ENCODE measurements around the gene APOBEC2. TPM values are rescaled to one million over a fixed set of nuclear protein-coding genes. Genes with fewer than 3 reads are reported as not detected.

Gene APOBEC2
- total and polyA plus RNA-seq, 2 donors (not counting 1 experiment from before 2014, with no cell fraction given): not detected

DNA sequence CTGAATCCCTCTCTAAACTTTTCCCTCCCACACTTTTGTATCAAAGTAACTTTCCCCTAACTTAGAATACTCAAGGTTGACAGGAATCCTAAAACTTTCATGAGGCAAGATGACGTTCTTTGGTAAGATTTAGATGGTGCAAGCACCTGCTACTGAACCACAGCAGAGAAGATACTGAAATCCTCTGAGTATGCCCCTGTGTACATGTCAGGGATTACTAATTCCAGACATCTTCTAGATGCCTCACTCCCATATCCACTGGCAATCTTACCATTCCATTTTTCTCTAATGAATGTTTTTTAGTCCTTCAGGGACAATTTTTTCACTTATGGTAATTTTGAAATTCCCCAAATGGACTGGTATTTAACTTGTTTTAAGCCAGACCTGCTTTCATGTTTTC lies 9.1 kb downstream of the APOBEC2 start:
- 100% methylated on average over 1 of the region's 1 CpG for WGBS (ENCODE audit: insufficient coverage)
- peaks cover 11% of the 10 kb centered on the region for H3K79me2 ChIP-seq (ENCODE audit: control insufficient read depth, insufficient read depth, low read length)
- ATAC-seq (ENCODE audit: low read depth): no peak
- intact Hi-C loops (cut with micrococcal nuclease): no loop called here
- no peak for DNase-seq
- no peak overlapping the region for H3K4me2 ChIP-seq (replicated peaks; ENCODE audit: low read depth, low read length, poor library complexity, severe bottlenecking)
- Mint-ChIP-seq H3K4me3 (no peak overlapping the region), H3K9me3 (ENCODE audit: insufficient read depth) (no peaks in the 10 kb centered on the region), H3K27ac (no peak overlapping the region), H3K4me1 (peaks cover 5% of the 10 kb centered on the region), H3K27me3 (no peaks in the 10 kb centered on the region)
- H3K9ac ChIP-seq (ENCODE audit: low read length): no peak overlapping the region
- H3K9me3 ChIP-seq (ENCODE audit: control extremely low read depth in 1 of 3, control insufficient read depth in 2 of 3, insufficient read depth in 1 of 3, low read length in 2 of 3): no peaks in the 10 kb centered on the region
- TF ChIP-seq EZH2 (IDR thresholded peaks at IDR 0.05; ENCODE audit: borderline replicate concordance, insufficient read depth, low read depth, low read length, poor library complexity, severe bottlenecking): no peak
- TF ChIP-seq, protein P1, sequence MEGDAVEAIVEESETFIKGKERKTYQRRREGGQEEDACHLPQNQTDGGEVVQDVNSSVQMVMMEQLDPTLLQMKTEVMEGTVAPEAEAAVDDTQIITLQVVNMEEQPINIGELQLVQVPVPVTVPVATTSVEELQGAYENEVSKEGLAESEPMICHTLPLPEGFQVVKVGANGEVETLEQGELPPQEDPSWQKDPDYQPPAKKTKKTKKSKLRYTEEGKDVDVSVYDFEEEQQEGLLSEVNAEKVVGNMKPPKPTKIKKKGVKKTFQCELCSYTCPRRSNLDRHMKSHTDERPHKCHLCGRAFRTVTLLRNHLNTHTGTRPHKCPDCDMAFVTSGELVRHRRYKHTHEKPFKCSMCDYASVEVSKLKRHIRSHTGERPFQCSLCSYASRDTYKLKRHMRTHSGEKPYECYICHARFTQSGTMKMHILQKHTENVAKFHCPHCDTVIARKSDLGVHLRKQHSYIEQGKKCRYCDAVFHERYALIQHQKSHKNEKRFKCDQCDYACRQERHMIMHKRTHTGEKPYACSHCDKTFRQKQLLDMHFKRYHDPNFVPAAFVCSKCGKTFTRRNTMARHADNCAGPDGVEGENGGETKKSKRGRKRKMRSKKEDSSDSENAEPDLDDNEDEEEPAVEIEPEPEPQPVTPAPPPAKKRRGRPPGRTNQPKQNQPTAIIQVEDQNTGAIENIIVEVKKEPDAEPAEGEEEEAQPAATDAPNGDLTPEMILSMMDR (IDR thresholded peaks at IDR 0.05): no peak
- ChIA-PET POLR2A (no interaction called here), CTCF (no interaction called here)
- H2AFZ ChIP-seq (ENCODE audit: insufficient read depth, low read depth, low read length, poor library complexity, severe bottlenecking): no peak overlapping the region
- no peaks in the 10 kb centered on the region for H3K4me1 ChIP-seq (ENCODE audit: control insufficient read depth in 2 of 2, insufficient read depth in 2 of 2, low read length in 2 of 2)
- H3K4me3 ChIP-seq (ENCODE audit: control extremely low read depth in 1 of 5, extremely low read depth in 1 of 5, insufficient read depth in 1 of 5, low read depth in 2 of 5, low read length in 4 of 5): no peak overlapping the region
- no peak overlapping the region for H3K27ac ChIP-seq (ENCODE audit: low read length in 2 of 2)
- H4K20me1 ChIP-seq (ENCODE audit: control insufficient read depth, insufficient read depth, low read length, poor library complexity, severe bottlenecking): no peaks in the 10 kb centered on the region
- peaks cover 12 to 58% of the 10 kb centered on the region in 2 experiments for H3K36me3 ChIP-seq (replicated peaks in 1 of 2; ENCODE audit: control extremely low read depth in 1 of 2, control insufficient read depth in 1 of 2, extremely low read depth in 1 of 2, insufficient read depth in 2 of 2, low read length in 1 of 2)
- no peaks in the 10 kb centered on the region for H3K27me3 ChIP-seq (replicated peaks in 1 of 4; ENCODE audit: control extremely low read depth in 1 of 4, control insufficient read depth in 3 of 4, insufficient read depth in 4 of 4, low read length in 3 of 4)

DNA sequence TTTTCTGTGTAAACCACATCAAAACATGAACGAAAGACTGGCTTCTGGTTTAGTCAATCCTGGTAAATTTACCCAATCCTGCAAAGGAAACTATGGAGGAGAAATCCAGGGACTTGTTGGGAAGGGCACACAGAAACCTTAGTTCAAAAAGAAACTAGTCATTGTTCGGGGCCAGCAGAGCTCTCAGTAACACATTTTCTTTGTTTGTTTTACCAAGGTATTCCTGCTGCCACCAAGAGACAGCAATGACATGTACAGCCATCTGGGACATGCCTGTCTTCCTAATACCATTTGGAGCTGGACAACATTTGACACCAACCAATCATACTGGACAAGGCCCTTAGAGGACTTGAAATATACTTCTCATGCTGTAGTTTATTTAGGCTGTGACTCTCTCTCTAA lies 10.9 kb downstream of the APOBEC2 start:
- H3K9me3 Mint-ChIP-seq (ENCODE audit: insufficient read depth): no peaks in the 10 kb centered on the region
- Histone ChIP-seq H3K9ac (ENCODE audit: low read length) (no peak overlapping the region), H4K20me1 (ENCODE audit: control insufficient read depth, insufficient read depth, low read length, poor library complexity, severe bottlenecking) (no peaks in the 10 kb centered on the region), H3K79me2 (ENCODE audit: control insufficient read depth, insufficient read depth, low read length) (peaks cover 11% of the 10 kb centered on the region), H3K4me2 (replicated peaks; ENCODE audit: low read depth, low read length, poor library complexity, severe bottlenecking) (no peak overlapping the region), H3K27me3 (replicated peaks in 1 of 4; ENCODE audit: control extremely low read depth in 1 of 4, control insufficient read depth in 3 of 4, insufficient read depth in 4 of 4, low read length in 3 of 4) (no peaks in the 10 kb centered on the region), H3K4me3 (ENCODE audit: control extremely low read depth in 1 of 5, extremely low read depth in 1 of 5, insufficient read depth in 1 of 5, low read depth in 2 of 5, low read length in 4 of 5) (no peak overlapping the region), H3K4me1 (ENCODE audit: control insufficient read depth in 2 of 2, insufficient read depth in 2 of 2, low read length in 2 of 2) (no peaks in the 10 kb centered on the region), H3K36me3 (replicated peaks in 1 of 2; ENCODE audit: control extremely low read depth in 1 of 2, control insufficient read depth in 1 of 2, extremely low read depth in 1 of 2, insufficient read depth in 2 of 2, low read length in 1 of 2) (peaks cover 12 to 74% of the 10 kb centered on the region in 2 experiments), H2AFZ (ENCODE audit: insufficient read depth, low read depth, low read length, poor library complexity, severe bottlenecking) (no peak overlapping the region), H3K27ac (ENCODE audit: low read length in 2 of 2) (no peak overlapping the region), H3K9me3 (ENCODE audit: control extremely low read depth in 1 of 3, control insufficient read depth in 2 of 3, insufficient read depth in 1 of 3, low read length in 2 of 3) (no peaks in the 10 kb centered on the region)
- peaks cover 5% of the 10 kb centered on the region for H3K4me1 Mint-ChIP-seq
- no peak for DNase-seq
- TF ChIP-seq, protein P1 (IDR thresholded peaks at IDR 0.05): no peak
- TF ChIP-seq EZH2 (IDR thresholded peaks at IDR 0.05; ENCODE audit: borderline replicate concordance, insufficient read depth, low read depth, low read length, poor library complexity, severe bottlenecking): no peak
- intact Hi-C loops (cut with micrococcal nuclease): no loop called here
- WGBS (ENCODE audit: insufficient coverage): 70% methylated on average over 2 of the region's 2 CpGs
- ChIA-PET CTCF (interaction anchor here (1.3 kb wide), 1 partner anchor 26 kb away, joined by 3 read pairs; no protein-coding TSS in a partner anchor), POLR2A (interaction anchor here (1.0 kb wide), 1 partner anchor 15 kb away, joined by 5 read pairs; no protein-coding TSS in a partner anchor)
- no peak for ATAC-seq (ENCODE audit: low read depth)
- no peak overlapping the region for H3K4me3 Mint-ChIP-seq
- no peak overlapping the region for H3K27ac Mint-ChIP-seq
- H3K27me3 Mint-ChIP-seq: no peaks in the 10 kb centered on the region
